ENCODE results near the gene NTSR2.

GRCh38 chr2:11616097-11616687 is 53.8 kb downstream of the NTSR2 start:
- no peak for TF ChIP-seq CTCF (IDR thresholded peaks at IDR 0.05)
- no peak for TF ChIP-seq ZNF425 (CRISPR knock-in tag; conservative IDR thresholded peaks at IDR 0.05)
- no peak for TF ChIP-seq CREB1 (CRISPR knock-in tag; IDR thresholded peaks at IDR 0.05)
- TF ChIP-seq E2F5 (CRISPR knock-in tag; IDR thresholded peaks at IDR 0.05): no peak
- TF ChIP-seq E2F1 (CRISPR knock-in tag; IDR thresholded peaks at IDR 0.05): no peak

Data from WTC11 (cell line).